ENCODE measurements around the gene LEKR1. TPM values are rescaled to one million over a fixed set of nuclear protein-coding genes. Genes with fewer than 3 reads are reported as not detected.

LEKR1 gene
- total and polyA plus RNA-seq, 3 donors from 2014 or later, result 9.7 to 23.0 (median 22.9) TPM

- intact Hi-C loops (cut with DNase I; ENCODE audit: low total_unique reads), result no loop called here
- Histone ChIP-seq H3K36me3 (ENCODE audit: low read depth, missing control alignments) (no peaks in the 10 kb centered on the region), H3K27me3 (no peaks in the 10 kb centered on the region)
Measured at GRCh38 chr3:156860873-156861272, 34.7 kb downstream of the LEKR1 start.

DNA sequence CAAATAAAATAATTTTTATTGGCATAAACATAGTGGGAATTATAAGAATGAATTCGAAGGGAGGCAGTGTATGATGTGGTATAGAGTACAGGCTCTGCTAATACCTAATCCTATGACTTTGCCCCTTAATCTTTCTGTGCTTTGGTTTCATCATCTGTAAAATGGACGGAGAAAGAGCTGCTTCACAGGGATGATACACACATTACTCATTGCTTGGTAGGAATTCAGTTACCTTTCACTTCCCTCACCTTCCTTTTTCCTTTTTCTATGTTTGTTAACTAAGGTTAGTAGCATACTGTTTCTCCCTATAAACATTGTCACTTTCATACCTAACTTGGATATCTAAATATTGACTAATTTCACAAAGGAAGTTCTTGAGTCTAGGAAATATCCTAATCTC, 36.2 kb downstream of the LEKR1 start:
- DNase-seq, result no peak
- H3K4me3 ChIP-seq, result no peak overlapping the region
- intact Hi-C loops (cut with DNase I; ENCODE audit: low total_unique reads), result no loop called here
- TF ChIP-seq POLR2A (IDR thresholded peaks at IDR 0.05) (no peak), CTCF (IDR thresholded peaks at IDR 0.05) (no peak)
- no peaks in the 10 kb centered on the region for H3K36me3 ChIP-seq (ENCODE audit: low read depth, missing control alignments)
- WGBS, 2 donors, result 82 to 100% methylated on average over 2 of the region's 2 CpGs
- no peaks in the 10 kb centered on the region for H3K4me1 ChIP-seq
- H3K27me3 ChIP-seq, result no peaks in the 10 kb centered on the region
- H3K9me3 ChIP-seq, result no peaks in the 10 kb centered on the region
- H3K27ac ChIP-seq, result no peak overlapping the region

More at GRCh38 chr3:156860873-156861272, 34.7 kb downstream of the LEKR1 start:
- no peaks in the 10 kb centered on the region for H3K9me3 ChIP-seq
- H3K27ac ChIP-seq, result no peak overlapping the region
- no peak overlapping the region for H3K4me3 ChIP-seq
- TF ChIP-seq POLR2A (IDR thresholded peaks at IDR 0.05) (no peak), CTCF (IDR thresholded peaks at IDR 0.05) (no peak)
- no peaks in the 10 kb centered on the region for H3K4me1 ChIP-seq
- no peak for DNase-seq

DNA sequence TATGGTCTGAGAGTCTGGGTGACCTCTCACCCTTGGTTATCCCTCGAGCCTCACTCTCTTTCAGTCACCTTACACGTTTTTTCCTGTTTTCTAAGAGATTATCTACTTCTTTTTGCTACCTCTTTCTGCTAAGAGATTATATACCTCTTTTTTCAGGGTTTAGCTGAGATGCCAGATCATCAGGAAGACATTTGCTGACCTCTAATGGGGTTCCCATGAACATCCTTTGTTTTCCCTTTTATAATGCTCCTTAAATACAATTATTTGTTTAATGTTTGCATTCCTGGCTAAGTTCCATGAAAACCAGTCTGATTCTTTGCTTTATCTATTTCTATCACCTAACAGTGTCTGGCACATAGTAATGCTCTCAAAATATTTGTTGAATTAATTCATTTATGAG, 39.6 kb downstream of the LEKR1 start:
- Histone ChIP-seq H3K4me1 (no peaks in the 10 kb centered on the region), H3K9me3 (no peaks in the 10 kb centered on the region), H3K4me3 (no peak overlapping the region), H3K27ac (no peak overlapping the region), H3K27me3 (no peaks in the 10 kb centered on the region), H3K36me3 (ENCODE audit: low read depth, missing control alignments) (no peaks in the 10 kb centered on the region)
- TF ChIP-seq CTCF (IDR thresholded peaks at IDR 0.05) (no peak), POLR2A (IDR thresholded peaks at IDR 0.05) (no peak)
- DNase-seq, result no peak
- WGBS, 2 donors, result 74 to 85% methylated on average over 1 to 2 of the region's 2 CpGs
- intact Hi-C loops (cut with DNase I; ENCODE audit: low total_unique reads), result no loop called here

DNA sequence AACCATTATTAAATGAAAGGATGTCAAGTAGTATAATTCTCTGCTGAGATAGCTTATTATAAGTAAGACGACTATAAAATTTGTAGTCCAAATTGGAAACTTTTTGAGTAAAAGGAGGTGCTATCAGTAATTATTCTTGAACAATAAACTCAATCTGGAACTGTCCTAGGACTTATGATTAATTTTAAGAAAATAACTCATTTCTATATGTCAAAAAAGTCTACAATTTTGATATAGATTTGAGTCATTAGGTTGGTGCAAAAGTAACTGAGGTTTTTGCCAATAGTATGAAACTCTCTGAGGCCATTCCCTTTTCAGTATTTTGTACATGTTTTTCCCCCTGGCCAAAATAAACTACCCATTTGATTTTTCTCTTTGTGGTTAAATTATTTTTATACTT, 41.0 kb downstream of the LEKR1 start:
- H3K27ac ChIP-seq, result no peak overlapping the region
- 48 to 72% methylated on average over 1 of the region's 1 CpG for whole genome bisulfite sequencing, 2 donors
- intact Hi-C loops (cut with DNase I; ENCODE audit: low total_unique reads), result no loop called here
- no peaks in the 10 kb centered on the region for H3K27me3 ChIP-seq
- H3K4me3 ChIP-seq, result no peak overlapping the region
- no peaks in the 10 kb centered on the region for H3K36me3 ChIP-seq (ENCODE audit: low read depth, missing control alignments)
- no peak for TF ChIP-seq POLR2A (IDR thresholded peaks at IDR 0.05)
- TF ChIP-seq CTCF (IDR thresholded peaks at IDR 0.05), result no peak
- no peaks in the 10 kb centered on the region for H3K9me3 ChIP-seq
- H3K4me1 ChIP-seq, result no peaks in the 10 kb centered on the region
- DNase-seq, result no peak

- intact Hi-C loops (cut with DNase I; ENCODE audit: low total_unique reads), result no loop called here
- H3K4me3 ChIP-seq, result no peak overlapping the region
- no peak for DNase-seq
- no peaks in the 10 kb centered on the region for H3K36me3 ChIP-seq (ENCODE audit: low read depth, missing control alignments)
- no peaks in the 10 kb centered on the region for H3K4me1 ChIP-seq
- H3K27me3 ChIP-seq, result no peaks in the 10 kb centered on the region
- no peaks in the 10 kb centered on the region for H3K9me3 ChIP-seq
- no peak for TF ChIP-seq POLR2A (IDR thresholded peaks at IDR 0.05)
- no peak for TF ChIP-seq CTCF (IDR thresholded peaks at IDR 0.05)
- 92 to 94% methylated on average over 3 of the region's 3 CpGs for WGBS, 2 donors
- H3K27ac ChIP-seq, result no peak overlapping the region
Measured at GRCh38 chr3:156867920-156868319, 41.8 kb downstream of the LEKR1 start.

Data from testis (tissue), 3 donors.